Astrocyte of the spinal cord (primary cell): ENCODE measurements around the gene TMEM255B.
"Not testable (repeated sequence)": the region's sequence is repeated elsewhere in the genome, so short reads cannot be mapped to it uniquely, and the experiment has no call there.

Experiments
- DNase-seq: peaks from one replicate; pipeline ENCODE4 v3.0.0; 2011; ENCODE audit warnings: low read depth, low spot score
- H3K4me3 ChIP-seq: 2 replicates; pipeline ENCODE4 v1.5.1; 2011; ENCODE audit warnings: low read depth, mild to moderate bottlenecking, low read length, moderate library complexity
- in situ Hi-C: cut with HindIII; loops from 2 replicates; pipeline ENCODE4 v1.10.0; 2017; ENCODE audit warnings: low sequenced_read_pairs
- TF ChIP-seq, protein P1 (sequence below): IDR thresholded peaks from 2 replicates; pipeline ENCODE4 v1.5.1; 2012; ENCODE audit warnings: low read depth, mild to moderate bottlenecking, low read length, inconsistent platforms

Gene TMEM255B

DNA sequence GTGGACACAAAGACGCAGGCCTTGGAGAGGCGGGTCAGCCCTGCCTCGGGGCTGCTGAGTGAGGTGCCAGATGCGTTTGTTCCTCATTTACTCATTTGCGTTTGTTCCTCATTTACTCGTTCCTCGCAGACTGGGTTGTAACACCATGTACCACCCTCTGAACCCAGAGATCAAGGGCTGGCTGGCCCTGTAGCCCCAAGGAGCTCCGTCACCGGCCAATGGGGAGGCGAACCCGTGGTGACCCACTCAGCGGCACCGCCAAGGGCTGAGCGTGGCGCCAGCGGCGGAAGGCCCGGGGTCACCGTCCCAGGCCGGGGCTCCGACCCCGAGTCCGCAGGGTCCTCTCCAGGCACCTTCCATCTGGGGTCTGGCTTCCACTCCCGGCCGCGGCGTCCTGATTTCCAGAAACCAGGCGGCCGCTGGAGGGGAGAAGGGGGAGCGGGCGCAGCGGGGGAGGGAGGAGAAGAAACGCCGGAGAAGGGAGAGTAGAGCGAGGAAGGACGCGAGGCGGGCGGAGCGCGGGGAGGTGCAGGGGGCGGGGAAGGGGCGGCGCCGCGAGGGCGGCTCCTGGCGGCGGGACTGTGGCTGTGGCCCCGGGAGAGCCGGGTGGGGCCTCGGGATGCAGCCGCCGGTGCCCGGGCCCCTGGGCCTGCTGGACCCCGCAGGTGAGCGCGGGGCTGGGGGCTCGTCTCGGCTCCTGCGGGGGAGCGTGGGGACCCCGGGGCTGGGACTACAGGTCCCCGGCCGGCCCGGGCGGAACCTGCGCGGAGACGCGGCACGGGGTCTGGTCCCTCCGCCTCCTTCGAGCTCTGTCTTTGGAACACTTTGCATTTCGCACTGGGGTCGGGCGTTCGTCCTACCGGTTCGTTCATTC is at the start of gene TMEM255B:
TMEM255B (plus strand) TSS at position 576 of the 874 bp plus-strand sequence; CDS start at position 620, 44 bp downstream.
- DNase-seq, result peak; percentile 55
- in situ Hi-C loops, result no loop called here
- H3K4me3 ChIP-seq, result peak within 1 kb of the TSS; percentile 53
- TF ChIP-seq, protein P1, sequence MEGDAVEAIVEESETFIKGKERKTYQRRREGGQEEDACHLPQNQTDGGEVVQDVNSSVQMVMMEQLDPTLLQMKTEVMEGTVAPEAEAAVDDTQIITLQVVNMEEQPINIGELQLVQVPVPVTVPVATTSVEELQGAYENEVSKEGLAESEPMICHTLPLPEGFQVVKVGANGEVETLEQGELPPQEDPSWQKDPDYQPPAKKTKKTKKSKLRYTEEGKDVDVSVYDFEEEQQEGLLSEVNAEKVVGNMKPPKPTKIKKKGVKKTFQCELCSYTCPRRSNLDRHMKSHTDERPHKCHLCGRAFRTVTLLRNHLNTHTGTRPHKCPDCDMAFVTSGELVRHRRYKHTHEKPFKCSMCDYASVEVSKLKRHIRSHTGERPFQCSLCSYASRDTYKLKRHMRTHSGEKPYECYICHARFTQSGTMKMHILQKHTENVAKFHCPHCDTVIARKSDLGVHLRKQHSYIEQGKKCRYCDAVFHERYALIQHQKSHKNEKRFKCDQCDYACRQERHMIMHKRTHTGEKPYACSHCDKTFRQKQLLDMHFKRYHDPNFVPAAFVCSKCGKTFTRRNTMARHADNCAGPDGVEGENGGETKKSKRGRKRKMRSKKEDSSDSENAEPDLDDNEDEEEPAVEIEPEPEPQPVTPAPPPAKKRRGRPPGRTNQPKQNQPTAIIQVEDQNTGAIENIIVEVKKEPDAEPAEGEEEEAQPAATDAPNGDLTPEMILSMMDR, result peak; percentile 14

DNA sequence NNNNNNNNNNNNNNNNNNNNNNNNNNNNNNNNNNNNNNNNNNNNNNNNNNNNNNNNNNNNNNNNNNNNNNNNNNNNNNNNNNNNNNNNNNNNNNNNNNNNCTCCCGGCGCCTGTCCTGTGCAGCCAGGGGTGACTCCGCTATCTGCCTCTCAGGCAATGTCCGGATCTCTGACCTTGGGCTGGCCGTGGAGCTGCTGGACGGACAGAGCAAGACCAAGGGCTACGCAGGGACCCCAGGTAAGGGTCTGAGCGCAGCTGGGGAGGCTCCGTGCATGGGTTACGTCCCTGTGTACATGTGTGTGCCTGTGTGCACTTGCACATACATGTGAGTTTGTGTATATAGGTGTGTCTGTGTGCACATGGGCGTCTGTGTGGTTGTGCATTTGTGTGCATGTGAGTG is 36.1 kb upstream of the TMEM255B start:
- no peak for DNase-seq
- TF ChIP-seq, protein P1, result no peak

GRCh38 chr13:113723410-113724015 is 35.5 kb upstream of the TMEM255B start:
- no peak for DNase-seq
- no peak overlapping the region for H3K4me3 ChIP-seq
- TF ChIP-seq, protein P1, result no peak
- in situ Hi-C loops, result no loop called here

More for the DNA sequence above, 36.1 kb upstream of the TMEM255B start:
- in situ Hi-C loops, result no loop called here
- no peak overlapping the region for H3K4me3 ChIP-seq

GRCh38 chr13:113724016-113724758 is 34.8 kb upstream of the TMEM255B start:
- no peak overlapping the region for H3K4me3 ChIP-seq
- no peak for DNase-seq

GRCh38 chr13:113724780-113725315 is 34.2 kb upstream of the TMEM255B start:
- TF ChIP-seq, protein P1, result peak; percentile 88
- in situ Hi-C loops, result no loop called here
- H3K4me3 ChIP-seq, result peak overlapping the region; percentile 30
- DNase-seq, result peak; percentile 70

More at GRCh38 chr13:113724016-113724758, 34.8 kb upstream of the TMEM255B start:
- TF ChIP-seq, protein P1, result no peak
- in situ Hi-C loops, result no loop called here

DNA sequence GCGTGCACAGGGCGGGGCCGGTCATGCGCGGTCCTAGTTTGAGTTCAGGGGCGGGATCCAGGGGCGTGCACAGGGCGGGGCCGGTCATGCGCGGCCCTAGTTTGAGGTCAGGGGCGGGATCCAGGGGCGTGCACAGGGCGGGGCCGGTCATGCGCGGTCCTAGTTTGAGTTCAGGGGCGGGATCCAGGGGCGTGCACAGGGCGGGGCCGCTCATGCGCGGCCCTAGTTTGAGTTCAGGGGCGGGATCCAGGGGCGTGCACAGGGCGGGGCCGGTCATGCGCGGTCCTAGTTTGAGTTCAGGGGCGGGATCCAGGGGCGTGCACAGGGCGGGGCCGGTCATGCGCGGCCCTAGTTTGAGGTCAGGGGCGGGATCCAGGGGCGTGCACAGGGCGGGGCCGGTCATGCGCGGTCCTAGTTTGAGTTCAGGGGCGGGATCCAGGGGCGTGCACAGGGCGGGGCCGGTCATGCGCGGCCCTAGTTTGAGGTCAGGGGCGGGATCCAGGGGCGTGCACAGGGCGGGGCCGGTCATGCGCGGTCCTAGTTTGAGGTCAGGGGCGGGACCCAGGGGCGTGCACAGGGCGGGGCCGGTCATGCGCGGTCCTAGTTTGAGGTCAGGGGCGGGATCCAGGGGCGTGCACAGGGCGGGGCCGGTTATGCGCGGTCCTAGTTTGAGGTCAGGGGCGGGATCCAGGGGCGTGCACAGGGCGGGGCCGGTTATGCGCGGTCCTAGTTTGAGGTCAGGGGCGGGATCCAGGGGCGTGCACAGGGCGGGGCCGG is 33.5 kb upstream of the TMEM255B start:
- H3K4me3 ChIP-seq, DNase-seq, in situ Hi-C loops: not testable (repeated sequence)

DNA sequence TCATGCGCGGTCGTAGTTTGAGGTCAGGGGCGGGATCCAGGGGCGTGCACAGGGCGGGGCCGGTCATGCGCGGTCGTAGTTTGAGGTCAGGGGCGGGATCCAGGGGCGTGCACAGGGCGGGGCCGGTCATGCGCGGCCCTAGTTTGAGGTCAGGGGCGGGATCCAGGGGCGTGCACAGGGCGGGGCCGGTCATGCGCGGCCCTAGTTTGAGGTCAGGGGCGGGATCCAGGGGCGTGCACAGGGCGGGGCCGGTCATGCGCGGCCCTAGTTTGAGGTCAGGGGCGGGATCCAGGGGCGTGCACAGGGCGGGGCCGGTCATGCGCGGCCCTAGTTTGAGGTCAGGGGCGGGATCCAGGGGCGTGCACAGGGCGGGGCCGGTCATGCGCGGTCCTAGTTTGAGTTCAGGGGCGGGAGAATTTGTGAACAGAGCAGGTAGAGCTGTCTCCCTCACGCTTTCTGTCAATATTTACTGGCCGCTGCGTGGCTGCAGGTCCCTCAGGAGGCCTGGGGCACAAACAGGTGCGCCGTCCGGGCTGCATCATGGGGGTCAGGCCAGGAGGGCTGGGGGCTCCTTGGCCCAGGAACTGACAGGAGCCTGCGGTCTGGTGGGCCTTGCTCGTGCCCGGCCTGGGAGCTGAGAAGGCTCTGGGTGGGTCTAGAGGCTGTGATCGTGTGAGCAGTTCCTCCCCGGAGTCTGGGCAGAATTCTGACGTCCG is 32.8 kb upstream of the TMEM255B start:
- in situ Hi-C loops, DNase-seq, H3K4me3 ChIP-seq: not testable (repeated sequence)
